GM10847 (cell line): Measurements from ENCODE around the gene YARS1.

ENCODE experiments used
- POLR2A ChIP-seq: IDR thresholded peaks from 2 replicates; pipeline ENCODE4 v1.6.1; 2011; ENCODE audit not compliant: insufficient read length; ENCODE audit errors: extremely low read depth

Gene YARS1

DNA sequence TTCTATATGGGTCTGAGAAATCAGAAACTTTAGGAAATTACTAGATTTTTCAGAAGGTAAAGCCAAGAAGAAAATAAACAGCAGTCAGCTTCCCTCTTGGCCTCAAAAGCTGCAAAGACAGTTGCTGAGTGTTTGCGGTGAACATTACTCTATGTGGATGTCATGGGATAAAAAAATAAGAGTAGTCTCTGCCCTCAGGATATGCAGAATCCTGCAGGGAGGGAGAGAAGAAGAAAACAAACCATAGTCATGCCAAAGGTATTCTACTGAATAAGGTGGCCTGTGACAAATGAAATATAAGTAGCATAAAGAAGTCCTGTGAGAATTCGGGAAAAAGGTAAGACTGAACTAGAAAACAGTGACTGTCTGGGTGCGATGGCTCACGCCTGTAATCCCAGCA, 19.0 kb downstream of the YARS1 start:
- no peak for TF ChIP-seq POLR2A

DNA sequence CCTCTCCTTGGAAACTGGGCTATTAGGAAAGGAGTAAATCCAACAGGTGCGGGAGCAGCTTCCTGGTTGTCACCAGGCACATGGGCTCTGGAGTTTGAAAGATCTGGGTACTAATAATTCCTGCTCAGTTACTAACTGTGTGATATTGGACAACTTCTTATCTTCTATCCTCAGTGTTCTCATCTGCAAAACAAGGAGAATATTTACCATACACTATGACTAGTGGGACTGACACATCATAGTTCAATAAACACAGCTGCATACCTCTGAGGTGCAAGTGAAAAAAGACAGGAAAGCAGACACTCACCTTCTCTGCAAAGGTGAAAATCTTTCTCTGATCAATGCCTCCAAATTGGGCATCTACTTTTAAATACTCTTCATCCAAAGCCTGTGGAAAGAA, 19.7 kb downstream of the YARS1 start:
- TF ChIP-seq POLR2A, result no peak

GRCh38 chr1:32791881-32792280, 25.3 kb downstream of the YARS1 start:
- TF ChIP-seq POLR2A, result no peak

GRCh38 chr1:32786856-32787255, 30.3 kb downstream of the YARS1 start:
- TF ChIP-seq POLR2A, result no peak

DNA sequence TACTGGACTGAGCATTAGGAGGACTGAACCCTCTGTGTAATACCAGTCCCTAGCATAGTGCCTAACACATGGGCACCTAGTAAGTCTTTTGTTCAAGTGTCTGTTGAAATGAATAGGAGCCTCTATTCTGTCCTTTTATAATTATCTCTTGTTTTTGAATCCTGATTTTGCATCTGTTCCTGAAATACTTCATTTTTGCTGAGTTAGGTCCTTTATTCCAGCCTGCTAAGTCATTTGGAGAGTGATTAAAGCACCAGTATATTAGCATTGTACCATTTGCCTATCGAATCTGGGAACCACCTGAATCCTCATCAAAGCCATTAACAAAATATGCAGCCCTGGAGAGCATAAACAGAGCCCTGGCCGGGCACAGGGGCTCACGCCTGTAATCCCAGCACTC, 32.3 kb downstream of the YARS1 start:
- no peak for TF ChIP-seq POLR2A

DNA sequence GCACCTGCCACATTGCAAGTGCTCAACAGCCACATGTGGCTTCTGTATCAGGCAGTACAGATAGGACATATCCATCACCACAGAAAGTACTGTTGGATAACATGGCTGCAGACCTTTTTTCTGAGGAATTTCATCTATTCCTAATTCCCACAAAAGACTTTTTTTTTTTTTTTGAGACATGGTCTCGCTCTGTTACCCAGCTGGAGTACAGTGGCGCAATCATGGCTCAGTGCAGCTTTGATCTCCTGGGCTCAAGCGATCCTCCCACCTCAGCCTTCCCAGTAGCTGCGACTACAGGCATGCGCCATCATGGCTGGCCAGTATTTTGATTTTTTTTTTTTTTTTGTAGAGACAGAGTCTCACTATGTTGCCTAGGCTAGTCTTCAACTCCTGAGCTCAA, 33.3 kb downstream of the YARS1 start:
- TF ChIP-seq POLR2A, result no peak

DNA sequence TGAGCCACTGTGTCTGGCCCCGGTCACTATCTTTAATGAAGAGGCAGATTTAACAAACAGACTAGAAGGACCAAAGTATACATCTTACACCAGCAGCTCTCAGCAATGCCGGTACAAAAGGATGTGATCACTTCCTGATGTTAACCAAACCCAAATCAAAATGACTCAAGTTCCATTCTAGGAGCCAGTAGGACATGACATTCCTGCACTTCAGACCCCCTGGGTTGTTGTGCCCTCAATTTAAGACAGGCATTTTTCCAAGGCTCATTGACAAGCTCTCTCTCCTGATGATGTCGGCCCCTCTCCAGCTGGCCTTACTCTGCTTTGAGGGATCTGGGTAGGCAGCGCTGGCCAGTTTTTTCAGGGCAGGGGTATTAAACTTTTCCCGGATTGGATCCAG, 35.1 kb downstream of the YARS1 start:
- TF ChIP-seq POLR2A, result no peak

DNA sequence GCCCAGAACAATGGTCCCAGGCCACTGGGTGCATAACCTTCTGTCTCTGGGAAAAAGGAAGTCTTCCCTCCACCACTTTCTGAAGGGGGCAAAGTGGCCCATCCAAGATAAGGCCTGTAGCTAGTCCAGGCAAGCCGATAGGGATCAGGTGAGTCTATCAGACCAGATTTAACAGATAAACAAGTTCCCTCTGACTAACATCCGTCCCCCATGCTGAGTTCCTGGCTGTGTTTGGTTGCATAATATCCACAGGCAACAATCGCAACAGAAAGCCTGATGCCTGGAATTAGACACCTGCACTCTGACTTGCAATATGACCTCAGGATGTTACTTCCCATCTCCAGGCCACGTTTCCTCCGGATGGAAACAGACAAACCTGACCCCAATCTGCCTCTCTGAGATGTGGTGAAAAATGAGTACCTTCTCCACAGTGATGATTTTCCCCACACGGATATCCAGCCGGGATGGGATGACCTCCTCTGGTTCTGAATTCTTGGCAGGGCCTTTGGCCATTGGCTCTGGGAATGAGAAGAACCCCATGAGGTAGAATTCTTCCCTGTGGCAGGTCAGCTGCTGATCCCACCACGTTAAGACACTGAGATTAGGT, 36.4 kb downstream of the YARS1 start:
- TF ChIP-seq POLR2A, result no peak

DNA sequence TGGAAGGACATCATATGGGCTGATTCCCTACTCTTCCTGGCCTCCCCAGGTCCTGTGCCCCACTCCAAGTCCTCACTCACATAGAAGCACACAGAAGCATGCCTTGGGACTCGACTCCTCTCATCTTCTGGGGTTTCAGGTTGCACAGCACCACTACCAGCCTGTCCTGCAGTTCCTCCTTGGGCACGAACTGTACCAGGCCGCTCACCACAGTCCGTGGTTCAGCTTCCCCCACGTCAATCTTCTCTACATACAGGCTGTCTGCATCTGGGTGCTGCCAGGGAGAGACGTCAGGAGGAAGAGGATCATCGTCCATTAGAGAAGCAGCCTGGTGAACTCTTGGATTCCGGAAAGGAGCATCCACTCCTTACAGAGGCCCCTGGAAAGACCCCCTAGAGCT, 37.2 kb downstream of the YARS1 start:
- TF ChIP-seq POLR2A, result no peak

GRCh38 chr1:32779242-32779641, 37.9 kb downstream of the YARS1 start:
- TF ChIP-seq POLR2A, result no peak

- TF ChIP-seq POLR2A, result no peak
These were observed 41.4 kb downstream of the YARS1 start for GRCh38 chr1:32775640-32776337.

DNA sequence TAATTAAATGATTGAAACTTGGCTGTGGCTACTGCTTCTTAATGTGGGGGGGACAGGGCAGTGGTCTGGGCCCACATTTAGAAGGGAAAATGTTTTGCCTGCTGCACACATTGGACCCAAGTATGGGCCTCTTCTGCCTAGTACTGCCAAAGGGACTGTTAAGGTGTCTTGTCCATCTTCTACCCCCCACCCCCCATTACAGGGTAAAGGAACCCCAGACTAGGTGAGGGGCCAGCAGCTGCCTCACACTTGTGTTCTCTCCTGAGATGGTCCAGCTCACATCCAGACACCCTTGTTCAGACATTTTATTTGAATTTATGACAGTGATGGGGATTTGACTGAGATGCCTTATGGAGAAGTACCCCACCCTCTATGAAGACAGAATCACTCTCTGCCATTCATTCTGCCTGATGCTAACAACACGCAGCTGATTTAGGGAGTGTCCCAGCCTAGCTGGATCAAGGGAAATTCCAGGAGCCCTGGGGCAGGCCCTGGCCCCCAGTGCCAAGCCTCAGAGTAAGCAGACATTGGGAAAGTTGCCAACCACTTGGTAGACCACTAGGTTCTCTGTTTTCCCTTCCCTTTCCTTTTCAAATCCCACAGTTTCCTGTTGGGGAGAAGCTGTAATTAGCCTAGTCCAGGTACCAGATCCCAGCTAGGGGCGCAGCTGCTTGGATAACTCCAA, 42.1 kb downstream of the YARS1 start:
- TF ChIP-seq POLR2A, result no peak

DNA sequence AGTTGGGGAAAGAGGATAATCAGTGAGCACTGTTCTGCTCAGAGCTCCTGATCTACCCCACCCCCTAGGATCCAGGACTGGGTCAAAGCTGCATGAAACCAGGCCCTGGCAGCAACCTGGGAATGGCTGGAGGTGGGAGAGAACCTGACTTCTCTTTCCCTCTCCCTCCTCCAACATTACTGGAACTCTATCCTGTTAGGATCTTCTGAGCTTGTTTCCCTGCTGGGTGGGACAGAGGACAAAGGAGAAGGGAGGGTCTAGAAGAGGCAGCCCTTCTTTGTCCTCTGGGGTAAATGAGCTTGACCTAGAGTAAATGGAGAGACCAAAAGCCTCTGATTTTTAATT, 42.7 kb downstream of the YARS1 start:
- TF ChIP-seq POLR2A, result no peak

- TF ChIP-seq POLR2A, result no peak
These were observed 43.2 kb downstream of the YARS1 start for GRCh38 chr1:32773764-32774463.

GRCh38 chr1:32773018-32773763, 44.0 kb downstream of the YARS1 start:
- TF ChIP-seq POLR2A, result no peak
